Adrenal gland (tissue), 12 donors: ENCODE measurements around the gene MAML2. TPM values are rescaled to one million over a fixed set of nuclear protein-coding genes. Genes with fewer than 3 reads are reported as not detected.

Experiments used
- DNase-seq, 7 donors: peaks; one replicate each; pipeline ENCODE4 v3.0.0-alpha.2; 2019 to 2020
- H3K27ac ChIP-seq, 5 donors: fragments of 200-600 bp; sonication (generic) in 4 of 5; 1 replicate in 3 of 5; 2 replicates in 2 of 5; pipeline versions ENCODE4 v1.5.1 to v1.8.0; 2016 to 2020; ENCODE audit warnings: mild to moderate bottlenecking in 1 of 5
- H3K27me3 ChIP-seq: fragments of 200-600 bp; 2 replicates; pipeline ENCODE4 v1.8.0; 2021
- H3K36me3 ChIP-seq, 2 donors: fragments of 200-600 bp; replicated peaks in 1 of 2; 1 replicate in 1 of 2; 2 replicates in 1 of 2; pipeline versions ENCODE4 v1.5.1 to v1.8.0; 2018 to 2022
- H3K4me1 ChIP-seq, 2 donors: fragments of 200-600 bp; replicated peaks in 1 of 2; 1 replicate in 1 of 2; 2 replicates in 1 of 2; pipeline versions ENCODE4 v1.5.1 to v1.8.0; 2018 to 2021
- H3K4me3 ChIP-seq, 4 donors: fragments of 200-600 bp; sonication (generic) in 3 of 4; one replicate each; pipeline ENCODE4 v1.5.1; 2016 to 2018
- H3K9me3 ChIP-seq, 3 donors: fragments of 200-600 bp; sonication (generic) in 1 of 3; replicated peaks in 1 of 3; 1 replicate in 2 of 3; 2 replicates in 1 of 3; pipeline versions ENCODE4 v1.5.1 to v1.8.0; 2016 to 2021
- POLR2A ChIP-seq, 2 donors: fragments of 450-650 bp; IDR thresholded peaks; one replicate each; pipeline ENCODE4 v1.6.1; 2017; ENCODE audit warnings: antibody characterized with exemption in 2 of 2, mild to moderate bottlenecking in 2 of 2, moderate library complexity in 1 of 2
- WGBS, 4 donors: extraction: QIAGEN DNeasy Blood & Tissue Kit in 2 of 4; methylation state at CpG; one replicate each; pipeline versions ENCODE4 v1.1.5 to v1.1.7; 2013 to 2017; 5-methylcytosine and 5-hydroxymethylcytosine counted together
- intact Hi-C, 2 donors: fragments of 100-400 bp; cut with DNase I; formaldehyde crosslinking; loops; one replicate each; pipeline versions ENCODE4 v1.14.1 to v1.15.0; 2022 to 2023
- polyA plus RNA-seq, 3 donors: library from polyadenylated mRNA; stranded (reverse); fragments of 200-250 nt in 2 of 3; fragments of 350-450 nt in 1 of 3; fragmentation: Illumina TruSeq in 1 of 3; extraction: RNeasy Lipid Tissue Mini Kit (QIAGEN cat#74804) in 1 of 3; gene quantifications; one replicate each; pipeline ENCODE4 v1.2.3, GENCODE V29; 2013 to 2014
- total RNA-seq, 9 donors: library from RNA; depleted of rRNA in 4 of 9; stranded (reverse); fragments of >200 nt in 4 of 9; fragments of 120-200 nt in 1 of 9; fragmentation: NEBNext Ultra II Directional in 1 of 9; extraction: Animal tissue kit (Norgen Biotek cat#: 25700) in 1 of 9; gene quantifications; one replicate each; pipeline versions ENCODE4 v1.1.0 to v1.2.4, GENCODE V29; 2013 to 2023
- TF ChIP-seq, protein P1 (sequence below), 6 experiments: fragments of 450-650 bp in 4 of 6; fragments of 200-600 bp in 2 of 6; sonication (generic) in 1 of 6; IDR thresholded peaks; 1 replicate in 5 of 6; 2 replicates in 1 of 6; pipeline versions ENCODE4 v1.5.1 to v1.8.0; 2016 to 2021; ENCODE audit warnings: antibody characterized with exemption in 6 of 6, mild to moderate bottlenecking in 2 of 6, moderate library complexity in 1 of 6
- donor health status: healthy with polysubstance abuse.
- donor health status: Bipolar disorder and iron deficiency.
- donor health status: DM: yes; HTN: yes; CAD: no.
- donor health status: DM: no; HTN: no; CAD: no.
- donor health status: DM: no; HTN: no; CAD: no.
- donor health status: DM: yes; HTN: yes; CAD: no.

Gene MAML2
- total and polyA plus RNA-seq, 12 donors = 1.4 to 19.4 (median 7.6) TPM

DNA sequence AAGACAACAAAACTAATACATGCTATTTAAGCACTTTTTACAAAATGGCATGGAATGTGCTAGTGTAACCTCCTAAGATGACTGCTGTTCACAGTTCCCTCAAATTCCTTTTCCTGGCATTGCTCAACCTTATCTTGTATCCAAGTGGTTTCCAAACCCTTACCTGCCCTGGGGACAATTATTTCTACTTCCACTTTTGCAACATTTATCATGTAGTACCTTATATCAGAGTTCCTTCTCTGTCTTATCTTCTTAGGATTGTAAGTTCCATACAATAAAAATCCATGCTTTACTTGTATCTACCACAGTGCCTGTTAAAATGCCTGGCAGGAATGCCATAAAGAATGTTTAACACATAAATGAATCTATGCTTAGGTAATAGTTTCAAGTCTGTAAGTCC is 309.9 kb downstream of the MAML2 start:
- TF ChIP-seq, protein P1, sequence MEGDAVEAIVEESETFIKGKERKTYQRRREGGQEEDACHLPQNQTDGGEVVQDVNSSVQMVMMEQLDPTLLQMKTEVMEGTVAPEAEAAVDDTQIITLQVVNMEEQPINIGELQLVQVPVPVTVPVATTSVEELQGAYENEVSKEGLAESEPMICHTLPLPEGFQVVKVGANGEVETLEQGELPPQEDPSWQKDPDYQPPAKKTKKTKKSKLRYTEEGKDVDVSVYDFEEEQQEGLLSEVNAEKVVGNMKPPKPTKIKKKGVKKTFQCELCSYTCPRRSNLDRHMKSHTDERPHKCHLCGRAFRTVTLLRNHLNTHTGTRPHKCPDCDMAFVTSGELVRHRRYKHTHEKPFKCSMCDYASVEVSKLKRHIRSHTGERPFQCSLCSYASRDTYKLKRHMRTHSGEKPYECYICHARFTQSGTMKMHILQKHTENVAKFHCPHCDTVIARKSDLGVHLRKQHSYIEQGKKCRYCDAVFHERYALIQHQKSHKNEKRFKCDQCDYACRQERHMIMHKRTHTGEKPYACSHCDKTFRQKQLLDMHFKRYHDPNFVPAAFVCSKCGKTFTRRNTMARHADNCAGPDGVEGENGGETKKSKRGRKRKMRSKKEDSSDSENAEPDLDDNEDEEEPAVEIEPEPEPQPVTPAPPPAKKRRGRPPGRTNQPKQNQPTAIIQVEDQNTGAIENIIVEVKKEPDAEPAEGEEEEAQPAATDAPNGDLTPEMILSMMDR (IDR thresholded peaks at IDR 0.05) = no peak
- no peak for TF ChIP-seq POLR2A (IDR thresholded peaks at IDR 0.05)
- no peak overlapping the region for H3K27ac ChIP-seq
- no peaks in the 10 kb centered on the region for H3K4me1 ChIP-seq
- no peaks in the 10 kb centered on the region for H3K36me3 ChIP-seq
- no peaks in the 10 kb centered on the region for H3K9me3 ChIP-seq
- DNase-seq = no peak
- intact Hi-C loops = no loop called here
- no peaks in the 10 kb centered on the region for H3K27me3 ChIP-seq
- H3K4me3 ChIP-seq = no peak overlapping the region

DNA sequence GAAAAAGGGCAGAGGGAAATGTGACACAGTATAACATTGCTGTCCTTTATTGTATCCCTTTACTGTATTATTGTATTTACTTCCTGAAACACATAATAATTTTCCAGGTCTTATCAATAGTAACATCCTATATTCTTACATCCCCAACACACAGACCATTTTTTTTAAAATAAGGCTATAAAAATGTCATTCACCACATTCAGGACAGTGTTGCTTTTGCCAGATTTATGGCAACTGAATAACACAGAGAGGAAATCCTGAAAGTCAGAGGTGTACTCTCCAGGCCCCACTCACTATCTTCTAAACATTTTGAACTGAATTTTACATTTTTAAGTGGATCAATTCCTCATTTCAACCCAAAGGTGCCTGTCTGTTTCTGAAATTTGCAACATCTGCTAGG is 314.2 kb downstream of the MAML2 start:
- H3K36me3 ChIP-seq = no peaks in the 10 kb centered on the region
- intact Hi-C loops = no loop called here
- no peak overlapping the region for H3K27ac ChIP-seq
- H3K27me3 ChIP-seq = no peaks in the 10 kb centered on the region
- no peaks in the 10 kb centered on the region for H3K9me3 ChIP-seq
- DNase-seq = no peak
- TF ChIP-seq POLR2A (IDR thresholded peaks at IDR 0.05) = no peak
- TF ChIP-seq, protein P1 (IDR thresholded peaks at IDR 0.05) = no peak
- no peak overlapping the region for H3K4me3 ChIP-seq
- H3K4me1 ChIP-seq = no peaks in the 10 kb centered on the region

- DNase-seq = no peak
- intact Hi-C loops = no loop called here
- TF ChIP-seq, protein P1 (IDR thresholded peaks at IDR 0.05) = no peak
- no peak for TF ChIP-seq POLR2A (IDR thresholded peaks at IDR 0.05)
- no peaks in the 10 kb centered on the region for H3K36me3 ChIP-seq
- no peaks in the 10 kb centered on the region for H3K9me3 ChIP-seq
- no peaks in the 10 kb centered on the region for H3K27me3 ChIP-seq
- H3K4me1 ChIP-seq = no peaks in the 10 kb centered on the region
- H3K4me3 ChIP-seq = no peak overlapping the region
- H3K27ac ChIP-seq = no peak overlapping the region
These were observed 316.0 kb downstream of the MAML2 start for GRCh38 chr11:96027021-96027420.

DNA sequence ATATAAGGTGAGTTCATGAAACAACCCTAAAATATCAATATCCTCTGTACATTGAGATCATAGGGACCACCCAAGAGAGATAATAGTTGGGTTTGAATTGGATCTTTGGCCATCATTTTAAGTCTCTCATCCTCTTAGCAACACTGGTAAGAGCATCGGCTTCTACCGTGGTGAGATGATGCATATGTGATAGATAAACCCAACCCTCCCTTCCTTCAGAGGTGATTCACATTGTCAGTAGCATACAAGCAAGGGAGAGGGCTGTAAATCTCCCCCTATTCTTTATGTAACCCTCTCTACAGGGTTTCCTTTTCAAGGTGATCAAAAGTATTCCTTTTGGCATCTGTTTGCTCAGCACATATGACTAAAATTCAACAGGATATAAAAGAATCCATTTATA is 316.7 kb downstream of the MAML2 start:
- no peaks in the 10 kb centered on the region for H3K4me1 ChIP-seq
- no peaks in the 10 kb centered on the region for H3K27me3 ChIP-seq
- TF ChIP-seq, protein P1 (IDR thresholded peaks at IDR 0.05) = no peak
- no peak for TF ChIP-seq POLR2A (IDR thresholded peaks at IDR 0.05)
- no peak for DNase-seq
- intact Hi-C loops = no loop called here
- no peaks in the 10 kb centered on the region for H3K36me3 ChIP-seq
- 66 to 81% (median 70%) methylated on average over 2 of the region's 2 CpGs for WGBS, 4 donors
- no peak overlapping the region for H3K4me3 ChIP-seq
- H3K27ac ChIP-seq = no peak overlapping the region
- no peaks in the 10 kb centered on the region for H3K9me3 ChIP-seq
